Measurements from ENCODE around the gene TP53BP2. TPM values are rescaled to one million over a fixed set of nuclear protein-coding genes. Genes with fewer than 3 reads are reported as not detected.

TP53BP2 gene
- total RNA-seq, 4 donors from 2014 or later, result 31.7 to 196 (median 58.2) TPM

- Histone ChIP-seq H3K4me1 (no peaks in the 10 kb centered on the region), H3K9me3 (no peaks in the 10 kb centered on the region), H3K36me3 (peaks cover 0 to 91% (median 0%) of the 10 kb centered on the region in 3 donors), H3K27me3 (no peaks in the 10 kb centered on the region), H3K27ac (no peak overlapping the region), H3K4me3 (no peak overlapping the region)
- TF ChIP-seq CTCF (IDR thresholded peaks at IDR 0.05) (no peak), POLR2A (IDR thresholded peaks at IDR 0.05) (no peak)
- DNase-seq, result peak in 1 of 3 donors; percentile 43
These were observed 90.9 kb downstream of the TP53BP2 start for GRCh38 chr1:223754681-223755431.

- H3K27ac ChIP-seq, result no peak overlapping the region
- no peak overlapping the region for H3K4me3 ChIP-seq
- TF ChIP-seq CTCF (IDR thresholded peaks at IDR 0.05) (no peak), POLR2A (IDR thresholded peaks at IDR 0.05) (no peak)
- no peaks in the 10 kb centered on the region for H3K27me3 ChIP-seq
- H3K36me3 ChIP-seq, result peaks cover 0 to 81% (median 0%) of the 10 kb centered on the region in 3 donors
- peak in 1 of 3 donors; percentile 37 for DNase-seq
- H3K4me1 ChIP-seq, result peaks cover 0 to 9% (median 4%) of the 10 kb centered on the region in 4 donors
- no peaks in the 10 kb centered on the region for H3K9me3 ChIP-seq
These were observed 92.8 kb downstream of the TP53BP2 start for GRCh38 chr1:223752721-223753515.

- DNase-seq, result no peak
- H3K36me3 ChIP-seq, result peaks cover 0 to 77% (median 0%) of the 10 kb centered on the region in 3 donors
- no peaks in the 10 kb centered on the region for H3K9me3 ChIP-seq
- H3K27ac ChIP-seq, result no peak overlapping the region
- TF ChIP-seq POLR2A (IDR thresholded peaks at IDR 0.05), result no peak
- H3K27me3 ChIP-seq, result no peaks in the 10 kb centered on the region
- peaks cover 0 to 12% (median 4%) of the 10 kb centered on the region in 4 donors for H3K4me1 ChIP-seq
- H3K4me3 ChIP-seq, result no peak overlapping the region
These were observed 94.1 kb downstream of the TP53BP2 start for GRCh38 chr1:223751696-223752095.

- Histone ChIP-seq H3K9me3 (no peaks in the 10 kb centered on the region), H3K27ac (no peak overlapping the region), H3K36me3 (peaks cover 0 to 77% (median 0%) of the 10 kb centered on the region in 3 donors), H3K4me3 (no peak overlapping the region), H3K27me3 (no peaks in the 10 kb centered on the region), H3K4me1 (peaks cover 0 to 12% (median 4%) of the 10 kb centered on the region in 4 donors)
- peak in 1 of 3 donors; percentile 42 for DNase-seq
- TF ChIP-seq POLR2A (IDR thresholded peaks at IDR 0.05) (no peak), CTCF (IDR thresholded peaks at IDR 0.05) (no peak)
These were observed 94.8 kb downstream of the TP53BP2 start for GRCh38 chr1:223750730-223751570.

- TF ChIP-seq CTCF (IDR thresholded peaks at IDR 0.05), result peak; percentile 76 to 97 (median 90)
- TF ChIP-seq POLR2A (IDR thresholded peaks at IDR 0.05), result no peak
- DNase-seq, result peak; percentile 60 to 85 (median 81)
- H3K27me3 ChIP-seq, result no peaks in the 10 kb centered on the region
- H3K27ac ChIP-seq, result peak overlapping the region; percentile 7 to 72 (median 62)
- no peaks in the 10 kb centered on the region for H3K9me3 ChIP-seq
- peaks cover 0 to 12% (median 4%) of the 10 kb centered on the region in 4 donors for H3K4me1 ChIP-seq
- peaks cover 0 to 77% (median 0%) of the 10 kb centered on the region in 3 donors for H3K36me3 ChIP-seq
- H3K4me3 ChIP-seq, result peak overlapping the region; percentile 37 to 55 (median 44)
These were observed 96.7 kb downstream of the TP53BP2 start for GRCh38 chr1:223748773-223749733.

Measured in Peyer's patch (tissue), 4 donors.